Right cardiac atrium (tissue), 5 donors: ENCODE data around the gene LARP1B. TPM values are rescaled to one million over a fixed set of nuclear protein-coding genes. Genes with fewer than 3 reads are reported as not detected.
"Not testable (repeated sequence)": the region's sequence is repeated elsewhere in the genome, so short reads cannot be mapped to it uniquely, and the experiment has no call there.

Experiments used
- ATAC-seq, 2 donors: fragments of 200-7000 bp; cut with Tn5 transposase; one replicate each; pipeline versions ENCODE4 v1.8.0 to v1.9.1; 2020; ENCODE audit warnings: moderate library complexity in 2 of 2, mild to moderate bottlenecking in 1 of 2
- DNase-seq, 3 donors: peaks; one replicate each; pipeline ENCODE4 v3.0.0-alpha.2; 2020
- H3K27ac ChIP-seq: one replicate; pipeline ENCODE4 v1.5.1; 2013; ENCODE audit warnings: mild to moderate bottlenecking, low read length, control low read depth, moderate library complexity
- H3K27me3 ChIP-seq: one replicate; pipeline ENCODE4 v1.6.1; 2013; ENCODE audit not compliant: control insufficient read depth, insufficient read depth
- H3K4me1 ChIP-seq: one replicate; pipeline ENCODE4 v1.6.1; 2013; ENCODE audit warnings: low read length; ENCODE audit not compliant: control insufficient read depth, insufficient read depth
- H3K4me3 ChIP-seq: one replicate; pipeline ENCODE4 v1.5.1; 2013; ENCODE audit warnings: low read length, control low read depth
- H3K9me3 ChIP-seq: one replicate; pipeline ENCODE4 v1.6.1; 2013; ENCODE audit warnings: low read length; ENCODE audit not compliant: control insufficient read depth
- WGBS: extraction: QIAGEN DNeasy Blood & Tissue Kit; methylation state at CpG from one replicate; pipeline ENCODE4 v1.1.7; 2013; 5-methylcytosine and 5-hydroxymethylcytosine counted together
- intact Hi-C, 4 donors: fragments of 100-400 bp; cut with DNase I; formaldehyde crosslinking; loops; one replicate each; pipeline versions ENCODE4 v1.11.0 to v1.14.0; 2022 to 2023
- long read RNA-seq, 4 donors: library from polyadenylated mRNA; unstranded; transcript quantifications; one replicate each; pipeline ENCODE4 v2.0.0, GENCODE V29; 2020 to 2021
- polyA plus RNA-seq: library from polyadenylated mRNA; stranded (reverse); fragments of 200-250 nt; gene quantifications from one replicate; pipeline ENCODE4 v1.2.3, GENCODE V29; 2013
- total RNA-seq, 4 donors: library from RNA; stranded (reverse); fragmentation: NEBNext Ultra II Directional; extraction: Animal tissue kit (Norgen Biotek cat#: 25700); gene quantifications; one replicate each; pipeline ENCODE4 v1.2.1, GENCODE V29; 2021
- donor health status: healthy with polysubstance abuse.
- donor health status: DM: no; HTN: yes; CAD: no.
- donor health status: DM: no; HTN: no; CAD: no.
- donor health status: DM: no; HTN: yes; CAD: no; lungs with severe emphysema.
- donor health status: DM: yes; HTN: yes; CAD: no.

Gene LARP1B
- total RNA-seq: 10 to 100 TPM; 11.1 to 15.8 (median 12.5) TPM
- 7.4 TPM for polyA plus RNA-seq
- long read RNA-seq, donor 1, partial matches to known transcripts: 10 of 19 reads
- long read RNA-seq, donor 1, other reads (novel, unspliced or antisense): 4 of 19 reads
- long read RNA-seq, donor 2, partial matches to known transcripts: 2 of 9 reads
- long read RNA-seq, donor 2, other reads (novel, unspliced or antisense): 3 of 9 reads
- long read RNA-seq, donor 3, transcript LARP1B-202 (10 exons, 2,151 nt): major isoform, 5 of 11 reads
- long read RNA-seq, donor 3, partial matches to known transcripts: 1 of 11 reads
- long read RNA-seq, donor 3, other reads (novel, unspliced or antisense): 2 of 11 reads
- long read RNA-seq, donor 4, partial matches to known transcripts: 1 of 14 reads
- long read RNA-seq, donor 4, other reads (novel, unspliced or antisense): 10 of 14 reads

DNA sequence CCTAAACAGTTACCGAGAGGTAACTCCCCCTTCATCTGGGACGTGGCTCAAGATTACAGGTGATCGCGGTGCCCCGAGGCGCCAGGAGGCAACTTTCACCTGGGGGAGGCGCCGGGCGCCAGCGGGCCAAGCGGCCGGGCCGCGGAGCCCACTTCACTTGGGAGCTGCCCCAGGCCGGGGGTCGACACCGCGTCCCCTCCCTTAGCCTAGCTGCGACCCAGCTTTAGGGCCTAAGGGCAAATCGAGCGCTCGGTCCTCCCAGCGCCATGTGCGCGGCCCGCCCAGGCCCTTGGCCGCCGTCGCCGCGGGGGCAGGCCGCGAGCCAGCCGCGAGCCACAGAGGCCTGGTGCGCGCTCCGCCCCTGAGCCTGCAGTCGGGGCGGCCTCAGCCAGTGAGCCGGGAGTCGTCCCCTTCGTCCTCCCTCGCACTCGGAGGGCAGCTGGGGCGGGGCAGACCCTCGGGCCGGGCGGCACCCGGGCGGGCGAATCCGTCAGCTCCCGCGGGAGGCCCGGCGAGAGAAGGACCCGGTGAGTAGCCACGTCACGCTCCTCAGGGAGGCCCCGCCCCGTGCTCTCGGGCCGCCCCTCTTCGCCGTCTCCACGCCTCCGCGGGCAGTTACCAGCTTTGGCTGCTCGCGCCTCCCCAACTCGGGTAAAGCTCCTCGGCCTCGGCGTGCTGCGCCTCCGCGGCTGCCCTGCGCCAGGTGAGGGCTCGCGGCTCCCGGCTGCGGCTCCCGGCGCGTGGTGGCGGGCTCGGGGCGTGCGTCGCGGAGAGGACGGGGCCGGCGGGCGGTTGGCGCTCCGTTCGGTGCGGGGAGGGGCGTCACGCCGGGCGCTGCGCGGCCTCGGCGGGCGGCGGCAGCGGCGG, at the start of gene LARP1B:
TSS of gene LARP1B (plus strand) at position 614 of the 867 bp plus-strand sequence. CDS start 13,640 bp downstream, outside the sequence.
- Histone ChIP-seq H3K4me1 (no peaks in the 10 kb centered on the region), H3K9me3 (no peaks in the 10 kb centered on the region), H3K27ac (peak within 1 kb of the TSS; percentile 93), H3K27me3 (no peaks in the 10 kb centered on the region), H3K4me3 (peak within 1 kb of the TSS; percentile 86)
- intact Hi-C loops: no loop called here
- ATAC-seq (peak; percentile 98), DNase-seq (peak; percentile 97 to 98 (median 98))
- under 1% methylated on average over 112 of the region's 112 CpGs for WGBS

DNA sequence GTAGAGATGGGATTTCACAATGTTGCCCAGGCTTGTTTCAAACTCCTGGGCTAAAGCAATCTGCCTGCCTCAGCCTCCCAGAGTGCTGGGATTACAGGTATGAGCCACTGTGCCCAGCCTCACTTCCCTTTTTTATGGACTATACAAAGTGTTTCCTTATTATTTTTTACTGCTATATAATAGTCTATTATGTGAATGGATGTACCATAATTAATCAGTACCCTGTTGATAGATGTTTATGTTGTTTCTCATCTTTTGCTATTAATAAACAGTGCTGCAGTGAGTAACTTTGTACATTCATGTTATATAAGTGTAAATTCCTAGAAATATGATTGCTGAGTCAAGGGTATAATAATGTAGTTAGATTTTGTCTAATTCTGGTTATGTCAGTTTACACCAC, 35.8 kb upstream of the LARP1B start:
- Histone ChIP-seq H3K4me3 (no peak overlapping the region), H3K9me3 (no peaks in the 10 kb centered on the region), H3K27me3 (no peaks in the 10 kb centered on the region), H3K27ac (no peak overlapping the region), H3K4me1 (no peaks in the 10 kb centered on the region)
- DNase-seq (no peak), ATAC-seq (no peak)
- intact Hi-C loops: no loop called here

DNA sequence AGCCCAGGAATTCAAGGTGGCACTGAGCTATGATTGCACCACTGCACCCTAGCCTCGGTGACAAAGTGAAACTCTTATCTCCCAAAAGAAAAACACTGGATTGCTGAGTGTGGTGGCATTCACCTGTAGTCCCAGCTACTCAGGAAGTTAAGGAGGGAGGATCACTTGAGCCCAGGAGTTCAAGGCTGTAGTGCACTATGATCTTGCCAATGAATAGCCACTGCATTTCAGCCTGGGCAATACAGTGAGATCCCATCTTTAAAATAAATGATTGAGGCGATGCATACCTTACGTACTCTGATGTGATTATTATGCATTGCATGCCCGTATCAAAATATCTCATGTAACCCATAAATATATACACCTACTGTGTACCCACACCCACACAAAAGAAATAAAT, 31.2 kb upstream of the LARP1B start:
- no peaks in the 10 kb centered on the region for H3K9me3 ChIP-seq
- intact Hi-C loops: no loop called here
- ATAC-seq: no peak
- no peak for DNase-seq
- 96% methylated on average over 4 of the region's 4 CpGs for WGBS
- no peak overlapping the region for H3K4me3 ChIP-seq
- H3K27ac ChIP-seq: no peak overlapping the region
- H3K4me1 ChIP-seq: no peaks in the 10 kb centered on the region
- H3K27me3 ChIP-seq: no peaks in the 10 kb centered on the region

DNA sequence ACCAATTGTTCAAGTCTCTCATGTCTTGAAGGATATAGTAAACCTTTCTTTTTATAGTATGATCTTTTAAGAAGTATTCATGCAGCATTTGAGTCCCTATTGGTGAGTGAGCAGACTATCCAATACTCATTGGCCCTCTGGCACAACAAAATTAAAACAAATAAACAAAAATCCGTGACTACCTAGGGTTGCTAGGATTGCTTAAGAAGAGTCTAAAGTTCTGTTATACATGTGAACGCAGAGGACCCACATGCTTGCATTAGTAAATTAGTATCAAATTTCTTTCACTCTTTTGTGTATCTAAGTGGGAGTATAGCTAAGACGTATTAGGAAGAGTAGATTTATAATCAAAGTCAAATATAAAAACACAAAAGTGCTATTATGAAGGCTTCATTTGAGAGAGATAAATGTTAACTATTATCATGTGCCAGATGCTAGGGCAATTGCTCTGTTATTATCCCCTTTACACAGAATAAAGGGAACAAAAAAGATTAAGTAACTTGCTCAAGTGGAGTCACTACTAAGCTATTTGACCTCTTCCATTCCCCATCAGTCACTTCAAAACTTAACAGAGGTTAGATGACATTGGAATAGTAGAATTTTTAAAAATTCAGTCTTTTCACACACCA, 29.2 kb upstream of the LARP1B start:
- Histone ChIP-seq H3K27me3 (no peaks in the 10 kb centered on the region), H3K9me3 (no peaks in the 10 kb centered on the region), H3K4me3 (no peak overlapping the region), H3K4me1 (no peaks in the 10 kb centered on the region), H3K27ac (no peak overlapping the region)
- DNase-seq (no peak), ATAC-seq (no peak)
- 90% methylated on average over 3 of the region's 3 CpGs for WGBS
- intact Hi-C loops: no loop called here

DNA sequence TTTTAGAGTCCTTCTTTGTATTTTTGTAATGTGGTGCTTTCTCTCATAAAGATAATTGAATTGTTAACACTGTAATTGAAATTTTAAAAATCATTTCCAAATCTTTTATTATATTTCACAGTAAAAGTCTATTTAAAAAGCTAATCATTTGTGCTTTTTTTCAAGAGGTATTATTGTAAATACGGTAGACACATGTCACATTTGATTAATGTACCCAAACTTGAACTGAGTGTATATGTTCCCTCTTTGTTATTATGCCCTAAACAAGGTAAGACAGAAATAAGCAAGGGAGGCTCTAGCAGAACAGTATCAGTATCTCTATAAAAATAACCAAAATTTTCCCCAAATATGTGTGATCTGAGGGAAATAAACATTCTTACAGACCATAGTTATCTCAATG, 21.5 kb upstream of the LARP1B start:
- intact Hi-C loops: no loop called here
- H3K4me1 ChIP-seq: no peaks in the 10 kb centered on the region
- DNase-seq (no peak), ATAC-seq (no peak)
- no peak overlapping the region for H3K4me3 ChIP-seq
- no peaks in the 10 kb centered on the region for H3K9me3 ChIP-seq
- 95% methylated on average over 1 of the region's 1 CpG for WGBS
- H3K27me3 ChIP-seq: no peaks in the 10 kb centered on the region
- H3K27ac ChIP-seq: no peak overlapping the region

- ATAC-seq, H3K27ac ChIP-seq, DNase-seq, H3K9me3 ChIP-seq, H3K4me1 ChIP-seq, intact Hi-C loops, H3K4me3 ChIP-seq, H3K27me3 ChIP-seq: not testable (repeated sequence)
- WGBS: 79% methylated on average over 9 of the region's 9 CpGs
Observed at GRCh38 chr4:128047019-128047418, 14.1 kb upstream of the LARP1B start.

GRCh38 chr4:128047514-128047913, 13.6 kb upstream of the LARP1B start:
- H3K27me3 ChIP-seq, H3K9me3 ChIP-seq, intact Hi-C loops, ATAC-seq, H3K27ac ChIP-seq, H3K4me3 ChIP-seq, H3K4me1 ChIP-seq, DNase-seq: not testable (repeated sequence)
- 97% methylated on average over 34 of the region's 34 CpGs for WGBS

DNA sequence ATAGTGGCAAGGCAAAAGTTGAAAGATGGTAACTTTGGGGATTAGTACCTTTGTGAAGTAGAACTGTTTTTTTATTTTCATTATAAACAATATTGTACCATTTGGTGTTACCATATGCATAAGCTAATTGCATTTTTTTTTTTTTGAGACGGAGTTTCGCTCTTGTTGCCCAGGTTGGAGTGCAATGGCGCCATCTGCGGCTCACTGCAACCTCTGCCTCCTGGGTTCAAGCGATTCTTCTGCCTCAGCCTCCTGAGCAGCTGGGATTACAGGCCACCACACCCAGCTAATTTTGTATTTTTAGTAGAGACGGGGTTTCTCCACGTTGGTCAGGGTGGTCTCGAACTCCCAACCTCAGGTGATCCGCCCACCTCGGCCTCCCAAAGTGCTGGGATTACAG, 9.9 kb upstream of the LARP1B start:
- H3K27ac ChIP-seq, H3K4me3 ChIP-seq, ATAC-seq, intact Hi-C loops, H3K27me3 ChIP-seq, H3K9me3 ChIP-seq, DNase-seq, H3K4me1 ChIP-seq: not testable (repeated sequence)
- 83% methylated on average over 10 of the region's 10 CpGs for WGBS

- H3K27ac ChIP-seq, intact Hi-C loops, ATAC-seq, DNase-seq, H3K4me1 ChIP-seq, H3K27me3 ChIP-seq, H3K4me3 ChIP-seq, H3K9me3 ChIP-seq: not testable (repeated sequence)
- 87% methylated on average over 9 of the region's 9 CpGs for WGBS
Observed at GRCh38 chr4:128054907-128055306, 6.2 kb upstream of the LARP1B start.

DNA sequence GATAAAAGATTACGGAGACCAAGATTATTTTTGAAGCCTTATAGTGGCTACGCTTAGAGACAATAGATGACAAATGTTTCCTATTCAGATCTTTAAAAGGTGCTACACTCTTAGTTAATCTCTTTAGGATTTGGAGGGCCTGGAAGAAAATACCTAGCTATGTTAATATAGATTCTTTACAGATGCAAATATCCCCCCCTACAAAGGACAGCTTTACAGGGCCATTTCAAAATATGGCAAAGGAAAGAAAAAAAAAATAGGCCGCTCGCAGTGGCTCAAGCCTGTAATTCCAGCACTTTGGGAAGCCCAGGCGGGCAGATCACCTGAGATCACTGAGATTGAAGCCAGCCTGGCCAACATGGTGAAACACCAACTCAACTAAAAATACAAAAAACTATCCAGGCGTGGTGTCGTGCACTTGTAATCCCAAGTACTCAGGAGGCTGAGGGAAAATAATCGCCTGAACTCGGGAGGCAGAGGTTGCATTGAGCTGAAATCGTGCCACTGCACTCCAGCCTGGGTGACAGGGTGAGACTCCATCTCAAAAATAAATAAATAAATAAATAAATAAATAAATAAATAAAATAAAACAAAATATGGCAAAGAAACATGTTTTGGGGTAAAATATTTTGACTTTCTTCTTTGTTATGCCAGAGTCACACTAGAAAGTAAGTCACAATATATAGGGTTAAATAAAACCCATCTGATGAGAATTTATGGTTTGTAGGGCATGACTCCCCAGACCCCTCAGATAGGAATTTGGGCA, 5.5 kb upstream of the LARP1B start:
- DNase-seq, intact Hi-C loops, H3K4me1 ChIP-seq, H3K27ac ChIP-seq, ATAC-seq, H3K27me3 ChIP-seq, H3K9me3 ChIP-seq, H3K4me3 ChIP-seq: not testable (repeated sequence)
- 94% methylated on average over 10 of the region's 10 CpGs for WGBS
